Effector CD4-positive, alpha-beta T cell (primary cell): ENCODE results near the gene ALDH3B1.

Experiments used
- DNase-seq: peaks from one replicate; pipeline ENCODE4 v3.0.0-alpha.2; 2020

ALDH3B1 gene

DNA sequence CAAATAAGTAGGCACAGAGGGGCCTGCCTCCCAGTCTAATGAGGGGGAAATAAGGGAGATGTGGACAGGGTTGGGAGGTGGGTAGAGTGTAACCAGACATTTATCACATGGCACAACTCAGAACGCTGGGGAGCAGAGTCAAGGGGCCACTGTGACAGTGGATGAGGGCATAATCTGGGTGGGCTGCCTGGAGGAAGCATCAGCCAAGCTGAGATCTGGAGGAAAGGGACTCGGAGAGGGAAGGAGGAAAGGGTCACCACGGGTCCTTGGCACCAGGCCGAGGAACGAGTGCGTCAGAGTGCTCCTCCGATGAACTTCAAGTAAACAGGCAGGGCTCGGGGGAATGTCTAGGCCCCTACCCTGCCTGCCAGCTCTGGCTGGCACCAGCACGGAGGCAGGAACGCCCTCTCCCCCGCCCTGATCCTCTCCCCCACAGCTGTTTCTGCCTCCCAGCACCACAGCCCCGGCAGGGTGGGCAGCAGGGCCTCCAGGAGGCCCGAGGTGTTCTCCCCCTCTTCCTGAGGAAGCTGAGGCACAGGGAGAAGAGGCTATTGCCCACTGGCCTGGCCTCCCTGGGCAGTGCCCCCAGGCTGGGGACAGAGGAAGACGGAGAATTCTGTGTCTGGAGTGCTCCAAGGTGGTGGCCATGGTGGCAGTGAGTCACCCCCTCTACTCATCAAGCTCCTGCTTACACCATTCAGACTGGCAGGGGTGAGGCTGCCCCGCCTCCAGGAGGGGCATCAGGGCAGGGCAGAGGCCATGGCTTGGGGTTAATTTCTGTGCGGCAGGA lies 4.2 kb downstream of the ALDH3B1 start:
- DNase-seq: no peak

DNA sequence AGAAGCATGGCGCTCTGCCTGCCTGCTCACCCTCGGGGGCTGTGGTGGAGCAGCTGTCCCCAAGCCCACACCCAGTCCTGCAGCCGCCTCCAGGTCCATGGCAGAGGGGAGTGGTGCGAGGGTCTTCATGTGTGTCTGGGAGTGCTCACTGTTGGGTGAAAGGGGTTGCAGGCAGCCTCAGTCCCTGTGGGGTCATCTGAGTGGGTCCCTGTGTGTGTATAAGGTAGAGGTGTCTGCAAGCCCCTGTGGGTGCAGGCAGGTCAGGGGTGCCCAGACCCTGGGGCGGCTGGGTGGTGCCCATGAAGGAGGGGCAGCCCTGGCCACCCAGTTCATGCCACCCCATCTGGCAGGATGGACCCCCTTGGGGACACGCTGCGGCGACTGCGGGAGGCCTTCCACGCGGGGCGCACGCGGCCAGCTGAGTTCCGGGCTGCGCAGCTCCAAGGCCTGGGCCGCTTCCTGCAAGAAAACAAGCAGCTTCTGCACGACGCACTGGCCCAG lies 4.9 kb downstream of the ALDH3B1 start:
- no peak for DNase-seq

DNA sequence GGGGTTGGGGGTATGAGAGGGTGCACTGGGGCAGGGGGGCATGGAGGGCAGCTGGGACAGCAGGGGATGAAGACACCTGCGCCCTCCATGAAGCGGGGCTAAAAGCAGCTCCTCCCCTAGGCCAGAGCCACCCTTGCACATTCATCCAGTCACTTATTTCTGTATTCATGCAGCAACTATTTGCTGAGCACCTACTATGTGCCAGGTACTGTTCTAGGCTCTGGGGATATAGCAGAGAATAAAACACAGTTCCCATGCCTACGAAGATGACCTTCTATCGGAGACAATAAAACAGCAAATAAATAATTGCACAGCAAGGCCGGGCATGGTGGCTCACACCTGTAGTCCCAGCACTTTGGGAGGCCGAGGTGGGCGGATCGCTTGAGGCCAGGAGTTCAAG lies 5.3 kb downstream of the ALDH3B1 start:
- no peak for DNase-seq

DNA sequence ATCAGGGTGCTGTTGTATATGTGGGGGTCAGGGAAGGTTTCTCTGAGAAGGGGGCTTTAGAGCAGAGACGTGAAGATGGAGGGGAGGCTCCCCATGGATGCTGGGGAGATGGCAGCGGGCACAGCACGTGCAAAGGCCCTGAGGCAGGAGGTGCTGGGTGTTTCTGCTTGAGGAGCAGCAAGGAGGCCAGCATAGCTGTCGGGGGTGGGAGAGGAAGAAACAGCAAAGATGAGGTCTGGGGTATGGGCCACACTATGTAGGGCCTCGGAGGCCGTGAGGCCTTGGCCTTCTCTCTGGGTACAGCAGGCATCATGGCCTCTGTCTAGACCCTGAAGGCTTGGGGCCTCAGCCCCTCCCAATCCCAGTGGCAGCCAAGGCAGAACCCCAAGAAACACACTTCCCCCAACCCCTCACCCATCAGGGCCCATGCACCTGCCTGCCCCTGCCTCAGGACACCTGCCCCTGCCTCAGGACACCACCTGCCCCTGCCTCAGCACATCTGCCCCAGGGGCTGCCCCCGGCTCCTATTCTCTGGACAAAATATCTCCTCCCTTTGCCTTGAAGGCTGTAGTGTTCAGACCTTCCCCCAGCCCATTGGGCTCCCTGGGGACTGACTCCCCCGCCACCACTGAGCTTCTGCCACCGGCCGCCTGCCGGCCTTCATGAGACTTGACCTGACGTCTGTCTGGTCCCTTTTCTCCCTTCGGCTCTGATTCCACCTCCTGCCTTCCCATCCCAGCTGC lies 6.2 kb downstream of the ALDH3B1 start:
- DNase-seq: no peak

DNA sequence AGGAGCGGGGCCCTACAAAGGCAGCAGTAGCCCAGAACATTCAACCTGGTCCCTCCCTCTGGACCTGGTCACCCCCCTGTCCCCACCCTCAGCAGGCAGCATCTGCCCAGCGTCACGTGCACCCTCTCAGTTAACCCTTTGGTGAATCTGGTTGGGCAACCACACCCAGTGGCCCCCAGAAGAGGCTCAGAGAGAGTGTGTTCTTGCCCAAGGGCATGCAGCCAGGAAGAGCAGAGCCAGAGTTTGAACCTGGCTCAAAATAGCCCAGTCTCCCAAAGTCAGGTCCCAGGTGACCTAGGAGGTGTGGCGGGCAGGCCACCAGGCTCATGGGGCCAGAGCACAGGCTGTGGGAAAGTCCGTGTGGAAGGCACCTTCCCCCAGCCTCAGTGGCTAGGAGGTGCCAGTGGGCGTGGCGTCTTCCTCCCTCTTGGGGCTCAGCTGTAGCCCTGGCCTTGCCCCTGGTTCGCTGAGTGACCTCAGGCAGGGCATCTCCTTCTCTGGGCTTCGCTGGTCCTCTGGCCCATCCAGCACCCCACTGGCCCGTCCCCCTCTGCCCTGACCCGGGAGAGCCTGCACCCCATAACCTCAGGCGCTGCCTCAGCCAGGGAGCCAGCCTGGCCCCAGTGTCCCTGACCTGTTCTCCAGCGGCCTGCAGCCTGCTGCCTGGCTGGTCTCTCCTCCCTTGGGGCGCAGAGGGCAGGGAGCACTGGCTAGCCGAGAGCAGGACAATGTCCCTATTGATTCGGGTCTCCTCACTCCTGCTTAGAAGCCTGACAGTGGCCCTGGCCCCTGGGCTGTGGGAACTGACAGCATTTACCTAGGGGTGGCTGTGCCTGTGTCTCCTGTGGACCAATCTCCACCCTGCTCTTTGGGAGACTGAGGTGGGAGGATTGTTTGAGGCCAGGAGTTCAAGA lies 7.0 kb downstream of the ALDH3B1 start:
- no peak for DNase-seq

DNA sequence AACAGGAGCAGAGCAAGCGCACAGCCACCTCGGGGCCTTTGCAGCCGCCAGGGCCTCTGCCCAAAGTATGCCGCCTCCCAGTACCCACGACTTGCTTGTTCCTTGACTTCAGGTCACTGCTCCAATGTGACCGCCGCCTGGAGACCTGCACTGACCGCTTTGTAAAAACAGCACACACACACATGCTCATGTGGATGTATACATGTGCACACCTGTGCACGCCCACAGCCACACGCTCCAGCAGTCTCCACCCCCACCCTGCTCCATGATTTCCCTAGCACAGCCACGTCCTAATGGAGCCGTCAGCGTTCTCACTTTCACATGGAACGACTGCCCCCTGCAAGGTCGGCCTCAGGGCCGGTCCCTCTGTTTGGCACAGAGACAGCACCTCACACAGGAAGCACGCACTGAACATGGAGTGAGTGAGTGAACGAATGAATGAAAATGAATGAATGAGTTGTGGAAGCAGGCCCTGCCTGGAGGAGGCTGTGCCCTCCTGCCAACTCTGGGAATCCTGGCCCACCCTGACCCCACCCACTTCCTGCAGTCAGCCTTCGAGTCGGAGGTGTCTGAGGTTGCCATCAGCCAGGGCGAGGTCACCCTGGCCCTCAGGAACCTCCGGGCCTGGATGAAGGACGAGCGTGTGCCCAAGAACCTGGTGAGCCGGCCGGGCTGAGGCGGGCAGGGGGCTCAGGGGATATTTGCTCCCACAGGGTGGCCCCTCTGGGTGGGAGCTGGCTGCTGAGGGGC lies 8.0 kb downstream of the ALDH3B1 start:
- DNase-seq: no peak

DNA sequence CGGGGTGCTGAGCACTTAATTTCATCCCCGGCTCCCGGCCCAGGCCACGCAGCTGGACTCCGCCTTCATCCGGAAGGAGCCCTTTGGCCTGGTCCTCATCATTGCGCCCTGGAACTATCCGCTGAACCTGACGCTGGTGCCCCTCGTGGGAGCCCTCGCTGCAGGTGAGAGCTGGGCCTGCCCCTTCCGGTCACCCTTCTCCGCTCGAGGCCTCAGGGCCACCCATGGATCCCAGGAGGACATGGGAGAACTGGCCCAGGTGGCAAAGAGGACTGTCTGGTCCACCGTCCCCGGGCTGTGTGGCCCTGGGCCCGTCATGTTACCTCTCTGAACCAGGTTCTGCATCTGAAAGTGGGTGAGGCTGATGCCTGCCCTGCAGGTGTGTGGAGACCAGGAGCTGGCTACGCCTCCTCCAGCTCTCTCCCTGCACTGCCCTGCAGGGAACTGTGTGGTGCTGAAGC lies 8.6 kb downstream of the ALDH3B1 start:
- DNase-seq: no peak

DNA sequence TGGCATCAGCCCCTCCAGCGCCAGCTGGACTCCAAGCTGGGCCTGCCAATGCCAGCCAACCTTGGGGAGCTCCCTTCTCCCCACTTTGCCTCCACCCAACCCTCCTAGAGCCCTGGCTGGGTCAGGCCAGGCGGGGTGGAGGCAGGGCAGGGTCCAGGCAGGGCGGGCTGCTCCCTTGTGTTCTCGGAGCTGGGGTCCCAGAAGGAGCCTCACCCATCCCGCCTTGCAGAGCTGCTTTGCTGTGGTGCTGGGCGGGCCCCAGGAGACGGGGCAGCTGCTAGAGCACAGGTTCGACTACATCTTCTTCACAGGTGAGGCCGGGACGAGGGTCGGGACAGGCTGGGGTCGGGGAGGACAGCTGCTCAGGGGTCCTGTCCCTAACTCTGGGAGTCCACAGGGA lies 9.4 kb downstream of the ALDH3B1 start:
- no peak for DNase-seq

DNA sequence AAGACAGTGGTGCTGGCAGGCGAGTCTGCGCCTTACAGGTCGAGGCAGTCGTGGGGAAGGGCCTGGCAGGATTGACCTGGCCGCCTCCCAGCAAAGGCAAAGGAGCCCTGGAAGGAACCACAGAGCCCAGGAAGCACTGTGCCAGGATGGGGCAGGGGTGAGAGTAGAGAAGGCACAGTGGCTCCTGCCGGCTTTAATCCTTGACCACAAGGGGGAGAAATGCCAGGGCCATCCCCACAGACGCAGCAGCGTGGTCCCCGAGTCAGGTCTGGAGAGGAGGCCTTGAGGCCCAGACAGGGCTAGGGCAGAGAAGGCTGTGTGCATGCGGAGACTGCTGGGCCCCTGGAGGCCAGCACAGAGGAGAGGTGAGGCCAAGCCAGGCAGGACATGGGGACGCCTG lies 10.4 kb downstream of the ALDH3B1 start:
- no peak for DNase-seq

DNA sequence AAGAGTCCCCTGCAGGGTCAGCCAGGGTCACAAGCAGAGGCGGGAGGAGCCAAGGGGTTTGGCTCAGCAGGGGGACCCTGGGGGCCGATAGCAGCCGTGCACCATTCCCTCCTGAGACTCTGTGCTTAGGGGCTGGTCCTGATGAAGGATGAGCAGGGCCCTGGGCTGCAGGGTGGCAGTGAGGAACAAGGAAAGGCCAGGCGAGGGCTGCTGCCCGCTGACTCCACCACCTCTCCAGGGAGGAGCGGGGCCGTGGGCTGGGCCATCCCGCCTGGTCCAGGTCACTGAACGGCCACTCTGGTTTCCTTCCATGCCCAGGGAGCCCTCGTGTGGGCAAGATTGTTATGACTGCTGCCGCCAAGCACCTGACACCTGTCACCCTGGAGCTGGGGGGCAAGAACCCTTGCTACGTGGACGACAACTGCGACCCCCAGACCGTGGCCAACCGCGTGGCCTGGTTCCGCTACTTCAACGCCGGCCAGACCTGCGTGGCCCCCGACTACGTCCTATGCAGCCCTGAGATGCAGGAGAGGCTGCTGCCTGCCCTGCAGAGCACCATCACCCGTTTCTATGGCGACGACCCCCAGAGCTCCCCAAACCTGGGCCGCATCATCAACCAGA lies 11.2 kb downstream of the ALDH3B1 start:
- DNase-seq: no peak

DNA sequence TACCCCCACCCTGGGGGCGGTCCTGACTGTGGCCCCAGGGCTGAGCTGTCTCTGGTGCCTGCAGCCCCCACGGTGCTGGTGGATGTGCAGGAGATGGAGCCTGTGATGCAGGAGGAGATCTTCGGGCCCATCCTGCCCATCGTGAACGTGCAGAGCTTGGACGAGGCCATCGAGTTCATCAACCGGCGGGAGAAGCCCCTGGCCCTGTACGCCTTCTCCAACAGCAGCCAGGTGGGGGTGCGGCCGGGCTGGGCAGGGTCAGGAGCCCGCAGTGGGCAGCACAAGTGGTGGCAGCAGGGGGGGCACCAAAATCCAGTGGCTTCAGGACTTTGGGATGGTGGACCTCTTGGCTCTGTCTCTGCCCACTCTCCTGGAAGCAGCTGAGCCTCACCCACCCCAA lies 12.4 kb downstream of the ALDH3B1 start:
- no peak for DNase-seq

DNA sequence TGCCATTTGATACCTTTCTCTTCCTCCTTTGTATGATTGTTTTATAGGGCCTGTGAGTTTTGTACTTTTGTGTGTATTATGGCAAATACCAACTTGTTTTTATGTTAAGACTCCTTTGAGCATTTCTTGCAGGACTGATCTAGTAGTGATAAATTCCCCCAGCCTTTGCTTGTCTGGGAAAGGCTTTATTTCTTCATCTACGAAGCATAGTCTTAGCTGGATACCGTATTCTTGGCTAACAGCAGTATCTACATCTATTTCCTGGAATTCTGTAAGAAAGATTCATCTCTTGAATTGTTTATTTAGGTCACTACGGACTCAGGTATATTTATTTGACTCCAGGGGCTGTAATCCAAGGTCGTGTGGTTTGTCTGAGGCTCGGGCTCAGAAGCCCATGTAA lies 14.4 kb downstream of the ALDH3B1 start:
- no peak for DNase-seq

DNA sequence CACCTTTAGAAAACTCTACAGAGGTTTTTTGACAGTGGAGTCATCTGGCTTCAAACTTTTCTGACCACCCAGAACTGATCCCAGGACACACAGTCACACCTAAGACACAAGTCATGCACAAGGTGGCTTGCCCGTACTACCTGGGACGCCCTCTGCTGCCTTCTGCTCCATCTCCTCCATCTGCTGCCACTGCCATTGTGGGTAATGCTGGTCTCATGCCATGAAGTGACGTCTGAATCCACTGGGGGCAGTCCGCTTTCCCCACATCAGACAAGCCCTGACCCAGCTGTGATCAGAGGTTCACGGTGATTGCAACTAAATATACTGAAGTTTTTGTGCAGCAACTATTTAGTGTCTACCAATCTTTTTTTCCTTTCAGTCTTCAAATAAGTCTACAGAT lies 14.9 kb downstream of the ALDH3B1 start:
- no peak for DNase-seq

DNA sequence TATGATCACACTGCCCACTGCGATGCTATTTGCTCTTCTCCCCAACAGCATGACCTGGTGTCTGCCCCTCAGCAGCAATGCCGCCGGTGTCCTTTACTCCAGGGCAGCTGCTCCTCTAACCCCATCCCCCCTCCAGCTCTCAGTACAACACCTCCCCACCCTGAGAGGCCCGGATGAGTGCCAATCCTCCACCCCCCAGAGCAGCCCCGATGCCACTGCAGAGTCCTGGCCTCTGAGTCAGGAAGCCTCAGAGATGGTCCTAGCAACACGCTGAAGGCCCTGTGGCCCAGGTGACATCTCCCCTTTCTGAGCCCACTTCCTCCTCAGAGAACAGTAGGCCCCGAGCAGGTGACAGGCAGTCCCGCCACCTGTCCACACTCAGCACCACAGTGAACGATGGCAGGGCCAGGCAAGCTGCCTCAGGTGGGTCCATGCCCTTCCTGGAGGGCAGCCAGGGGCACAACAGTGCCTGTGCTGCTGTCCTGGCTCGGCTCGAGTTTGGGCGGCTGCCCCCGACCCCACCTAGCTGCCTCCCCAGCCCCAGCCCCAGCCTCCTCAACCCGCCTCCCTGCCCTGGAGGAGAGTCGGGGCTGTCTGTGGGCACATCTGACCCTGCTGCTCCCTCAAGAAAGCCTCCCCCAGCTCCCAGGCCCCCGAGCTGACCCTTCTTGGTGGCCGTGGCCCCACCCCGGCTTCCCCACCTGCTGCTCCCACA lies 16.4 kb downstream of the ALDH3B1 start:
- DNase-seq: no peak

DNA sequence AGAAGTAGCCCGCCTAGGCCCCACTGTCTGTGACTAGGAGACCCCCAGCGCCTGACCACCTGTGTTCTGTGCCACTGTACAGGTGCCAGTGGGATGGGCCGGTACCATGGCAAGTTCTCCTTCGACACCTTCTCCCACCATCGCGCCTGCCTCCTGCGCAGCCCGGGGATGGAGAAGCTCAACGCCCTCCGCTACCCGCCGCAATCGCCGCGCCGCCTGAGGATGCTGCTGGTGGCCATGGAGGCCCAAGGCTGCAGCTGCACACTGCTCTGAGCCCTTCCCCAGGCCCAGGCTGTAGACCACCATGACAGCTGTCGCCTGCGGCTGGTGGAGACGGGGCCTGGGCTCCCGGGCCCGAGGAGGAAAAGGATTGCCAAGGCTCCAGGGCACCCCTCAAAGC lies 17.5 kb downstream of the ALDH3B1 start:
- no peak for DNase-seq

DNA sequence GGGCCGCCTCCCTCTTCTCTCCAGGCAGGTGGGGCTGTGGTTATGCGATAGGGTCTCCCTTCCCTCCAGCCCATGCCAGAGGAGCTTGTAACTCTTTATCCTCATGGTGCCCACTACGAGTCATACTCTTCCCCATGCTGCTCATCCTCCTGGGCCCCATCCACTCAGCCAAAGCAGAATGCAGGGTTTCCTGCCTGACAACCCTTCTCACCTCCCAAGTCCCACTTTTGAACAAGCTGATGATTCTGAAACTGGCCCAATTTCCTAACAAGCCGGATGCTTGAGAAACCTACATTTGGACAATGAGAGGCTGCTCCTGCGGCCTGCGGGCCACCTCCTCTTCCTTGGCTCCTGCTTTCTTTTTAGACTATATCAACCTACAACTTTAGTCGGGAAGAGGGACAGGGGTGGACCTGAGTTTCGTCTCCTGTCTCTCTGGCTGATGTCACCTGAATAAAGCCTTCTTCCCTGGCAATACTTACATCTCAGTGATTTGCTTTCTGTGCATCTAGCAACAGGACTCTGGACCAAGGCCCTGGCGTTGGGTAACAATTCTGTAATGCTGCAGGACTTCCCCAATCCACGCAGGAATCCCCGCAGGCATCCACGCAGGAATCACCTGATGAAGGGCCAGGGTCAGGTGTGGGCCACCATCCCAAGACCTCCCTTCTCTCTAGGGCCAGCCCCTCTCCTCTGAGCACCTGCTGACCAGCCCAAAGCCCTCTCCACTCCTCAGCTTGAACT lies 18.8 kb downstream of the ALDH3B1 start:
- no peak for DNase-seq

DNA sequence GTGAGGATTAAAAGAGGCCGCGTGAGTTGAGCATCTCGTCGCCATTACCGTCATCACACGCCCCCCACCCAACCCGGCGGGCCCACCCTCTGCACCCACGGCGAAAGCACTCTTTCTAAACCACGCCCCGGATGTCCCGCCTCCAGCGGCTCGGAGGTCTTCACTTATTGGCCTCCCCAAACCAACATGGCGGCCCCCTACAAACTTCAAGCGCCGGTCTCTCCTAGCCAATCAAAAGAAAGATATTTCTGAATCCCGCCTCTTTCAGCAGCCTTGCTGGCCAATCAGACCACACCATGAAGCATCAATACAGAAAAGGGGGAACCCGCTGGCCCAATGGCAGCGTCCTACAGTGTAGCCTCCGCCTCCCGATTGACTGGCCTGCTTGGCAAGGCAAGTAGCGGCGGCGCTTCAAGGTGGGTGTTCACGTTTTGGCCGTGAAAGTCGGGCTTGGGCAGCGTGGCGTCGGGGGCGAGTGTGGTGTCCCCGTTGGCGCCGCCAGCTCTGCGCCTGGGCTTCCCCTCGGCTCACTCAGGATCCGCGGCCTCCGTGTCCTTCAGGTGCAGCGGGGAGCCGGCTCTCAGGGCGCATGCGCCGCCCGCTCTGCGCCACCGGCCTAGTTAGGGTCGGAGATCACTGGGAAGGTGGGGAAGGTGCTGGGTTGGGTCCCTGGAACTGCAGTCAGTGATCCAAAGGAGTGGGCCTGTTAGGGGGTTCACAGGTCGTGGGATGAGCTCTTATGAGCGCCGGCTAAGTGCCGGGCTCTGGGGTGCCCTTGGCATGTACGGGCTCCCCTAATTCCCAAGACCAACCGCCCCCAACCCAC lies 20.4 kb downstream of the ALDH3B1 start, which contains the start of gene NDUFS8:
Gene NDUFS8, plus strand, starts transcription at position 364 of the 826 bp plus-strand sequence. CDS start 1,471 bp downstream, outside the sequence.
- peak; percentile 94 for DNase-seq

DNA sequence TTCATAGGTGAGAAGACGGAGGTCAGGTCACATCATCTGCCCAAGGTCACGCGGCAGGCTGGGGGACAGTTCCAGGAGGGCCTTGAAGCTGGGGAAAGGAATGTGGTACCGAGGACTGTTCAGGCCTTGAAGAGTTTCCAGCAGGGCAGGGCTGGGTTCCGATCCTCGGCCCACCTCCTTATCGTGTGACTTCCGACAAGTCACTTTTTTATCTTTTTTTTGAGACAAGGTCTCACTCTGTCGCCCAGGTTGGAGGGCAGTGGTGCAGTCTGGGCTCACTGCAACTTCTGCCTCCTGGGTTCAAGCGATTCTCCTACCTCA lies 21.0 kb downstream of the ALDH3B1 start:
- no peak for DNase-seq

DNA sequence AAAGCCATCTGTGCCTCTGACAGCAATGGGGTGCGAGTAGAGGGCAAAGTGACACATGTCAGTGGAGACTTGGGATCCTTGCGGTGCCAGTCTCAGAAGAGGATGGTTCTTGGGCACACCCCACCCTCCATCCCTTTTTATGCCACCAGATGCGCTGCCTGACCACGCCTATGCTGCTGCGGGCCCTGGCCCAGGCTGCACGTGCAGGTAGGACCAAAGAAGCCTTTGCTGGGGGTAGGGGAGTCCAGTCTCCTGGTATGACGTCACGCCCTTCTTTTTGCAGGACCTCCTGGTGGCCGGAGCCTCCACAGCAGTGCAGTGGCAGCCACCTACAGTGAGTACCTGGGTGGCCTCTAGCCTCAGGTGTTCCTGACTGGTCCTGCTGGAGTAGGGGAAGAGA lies 21.9 kb downstream of the ALDH3B1 start:
- DNase-seq: no peak
